ENCODE measurements around the gene SLC43A3.

- TF ChIP-seq CTCF (IDR thresholded peaks at IDR 0.05) (no peak), ZFX (IDR thresholded peaks at IDR 0.05; ENCODE audit: borderline replicate concordance) (no peak)
Observed at GRCh38 chr11:57475671-57476046, 48.7 kb upstream of the SLC43A3 start.

Data from 22Rv1 (cell line).